Activated CD4-positive, alpha-beta T cell treated with anti-CD3 and anti-CD28 coated beads, Interleukin-2, amount 50 U/mL, for 24 hours (primary cell): ENCODE measurements around the gene HAPLN1.

ENCODE experiments used
- DNase-seq, 2 donors: peaks; one replicate each; pipeline ENCODE4 v3.0.0-alpha.2; 2020; ENCODE audit warnings: low read depth in 1 of 2, low spot score in 1 of 2

HAPLN1 gene

GRCh38 chr5:83644301-83644700 is 76.4 kb downstream of the HAPLN1 start:
- DNase-seq, result no peak

DNA sequence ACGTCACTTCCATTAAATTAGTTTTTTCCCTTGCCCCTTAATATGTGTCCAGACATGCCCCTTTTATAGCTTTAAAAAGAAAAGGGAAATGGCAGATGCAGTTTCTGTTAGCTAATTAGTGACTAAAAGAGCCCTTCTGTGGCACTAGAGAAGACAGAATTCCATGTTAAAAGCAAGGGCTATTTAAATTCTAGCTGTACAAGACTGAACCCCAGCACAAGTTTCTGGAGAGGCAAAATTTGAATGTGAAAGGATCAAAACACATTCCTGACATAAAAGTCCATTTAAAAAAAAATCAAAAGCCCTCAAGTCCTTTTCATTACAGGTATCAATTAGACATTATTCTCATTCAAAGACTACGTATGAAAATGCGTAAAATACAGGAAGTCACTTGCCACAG is 78.7 kb downstream of the HAPLN1 start:
- no peak for DNase-seq

GRCh38 chr5:83639911-83640310 is 80.7 kb downstream of the HAPLN1 start:
- no peak for DNase-seq

DNA sequence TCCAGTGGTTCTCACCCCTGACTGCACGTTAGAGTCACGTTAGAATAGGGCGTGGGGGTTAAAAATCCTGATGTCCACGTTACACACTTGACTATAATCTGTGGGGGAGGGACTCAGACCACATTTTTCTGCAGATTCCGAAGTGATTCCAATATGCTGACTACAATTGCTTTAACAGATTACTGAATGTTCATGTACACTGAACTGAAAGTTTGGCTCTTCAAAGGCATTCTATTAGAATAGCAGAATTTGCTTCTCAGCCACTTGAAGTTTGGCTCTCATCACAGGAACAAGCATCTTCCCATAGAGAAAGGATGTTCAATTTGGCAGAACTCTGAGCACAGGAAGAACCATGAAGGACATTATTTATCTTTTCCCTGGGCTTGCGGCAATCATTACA is 84.5 kb downstream of the HAPLN1 start:
- DNase-seq, result no peak

DNA sequence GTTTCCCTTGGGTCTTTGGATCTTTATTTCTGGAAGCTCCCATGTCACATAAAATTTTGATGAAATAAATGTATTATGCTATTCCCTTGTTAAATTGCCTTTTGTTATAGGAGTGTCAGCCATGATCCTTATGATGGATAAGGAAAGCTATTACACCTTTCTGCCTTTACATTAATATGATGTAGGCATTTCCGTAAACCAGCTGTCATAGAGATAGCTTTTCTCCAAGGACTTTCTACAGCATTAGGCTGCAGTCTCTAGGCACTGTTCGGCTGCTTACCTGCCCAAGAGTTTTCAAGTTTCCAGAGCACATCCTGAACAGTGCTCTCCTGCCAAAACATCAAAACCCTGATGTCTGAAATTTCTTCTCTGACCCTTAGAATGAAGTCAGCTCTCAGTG is 87.4 kb downstream of the HAPLN1 start:
- DNase-seq, result no peak

GRCh38 chr5:83632874-83633273 is 87.8 kb downstream of the HAPLN1 start:
- no peak for DNase-seq

DNA sequence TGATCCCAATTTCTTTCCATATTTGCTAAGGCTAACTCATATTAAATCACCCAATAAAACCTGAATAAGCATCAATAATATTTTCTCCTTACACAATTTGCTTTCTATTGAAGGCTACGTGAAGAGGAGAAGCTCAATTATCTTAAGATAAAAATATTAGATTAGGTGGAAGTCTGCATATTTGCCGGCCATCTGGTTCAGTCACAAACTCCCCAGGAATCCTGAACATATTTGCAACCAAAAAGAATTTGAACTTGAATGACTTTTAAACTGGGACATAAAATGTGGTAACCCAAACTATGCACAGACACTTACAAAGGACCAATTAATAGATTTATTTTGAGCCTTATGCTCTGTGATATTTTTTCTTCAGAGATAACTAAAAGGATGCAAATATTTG is 92.3 kb downstream of the HAPLN1 start:
- no peak for DNase-seq

- DNase-seq, result no peak
These were observed 105.8 kb downstream of the HAPLN1 start for GRCh38 chr5:83614841-83615240.

DNA sequence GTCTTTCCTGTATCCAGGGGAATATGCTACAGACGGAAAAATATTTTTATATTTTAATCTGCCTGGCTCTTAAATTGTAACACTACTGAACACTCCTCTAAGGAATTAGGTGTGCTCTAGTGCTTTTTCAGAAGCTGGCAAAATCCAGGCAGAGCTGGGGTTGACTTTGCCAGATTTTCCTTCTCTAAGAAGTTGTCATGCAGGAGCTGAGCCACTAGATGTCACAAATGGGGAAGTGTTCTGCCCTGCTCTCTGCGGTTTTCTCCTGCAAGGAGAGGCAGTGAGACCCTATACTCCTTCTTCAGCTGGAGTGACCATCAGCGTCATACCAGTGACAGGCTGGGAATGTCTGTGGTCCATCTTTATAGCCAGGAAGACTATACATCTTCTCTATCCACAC is 112.5 kb downstream of the HAPLN1 start:
- no peak for DNase-seq

- DNase-seq, result no peak
These were observed 125.4 kb downstream of the HAPLN1 start for GRCh38 chr5:83595217-83595616.

- no peak for DNase-seq
These were observed 129.7 kb downstream of the HAPLN1 start for GRCh38 chr5:83590966-83591365.

DNA sequence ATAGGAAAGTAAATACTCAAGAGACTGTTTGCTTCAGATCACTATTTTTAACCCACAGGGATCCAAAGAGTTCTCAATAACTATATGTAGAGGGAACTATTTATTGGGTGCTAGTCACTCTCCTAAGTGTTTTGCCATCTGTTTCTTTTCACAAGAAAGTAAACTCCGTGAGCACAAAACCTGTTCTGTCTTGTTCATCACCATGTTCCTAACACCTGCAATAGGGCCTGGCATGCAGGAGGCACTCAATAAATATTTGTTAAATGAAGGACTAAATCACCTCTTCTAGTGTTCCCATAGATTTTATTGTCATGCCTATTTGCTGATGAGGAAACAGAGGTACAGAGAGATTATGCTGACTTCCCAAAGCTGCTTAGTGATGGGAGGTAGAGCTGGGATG is 130.9 kb downstream of the HAPLN1 start:
- no peak for DNase-seq
